Measurements from ENCODE around the gene CACNA1I.

Gene CACNA1I

GRCh38 chr22:39631381-39632286 lies 61.1 kb downstream of the CACNA1I start:
- in situ Hi-C loops (cut with MboI; ENCODE audit: low sequenced_read_pairs, unreplicated experiment), result no loop called here
- no peak for DNase-seq (ENCODE audit: low spot score)
- no peak for TF ChIP-seq CTCF (IDR thresholded peaks at IDR 0.05; ENCODE audit: borderline replicate concordance, control extremely low read depth, extremely low read depth, insufficient read depth, missing control alignments)

GRCh38 chr22:39634530-39635405 lies 64.2 kb downstream of the CACNA1I start:
- in situ Hi-C loops (cut with MboI; ENCODE audit: low sequenced_read_pairs, unreplicated experiment), result no loop called here
- no peak for TF ChIP-seq CTCF (IDR thresholded peaks at IDR 0.05; ENCODE audit: borderline replicate concordance, control extremely low read depth, extremely low read depth, insufficient read depth, missing control alignments)
- no peak for DNase-seq (ENCODE audit: low spot score)

GRCh38 chr22:39635719-39636118 lies 65.2 kb downstream of the CACNA1I start:
- TF ChIP-seq CTCF (IDR thresholded peaks at IDR 0.05; ENCODE audit: borderline replicate concordance, control extremely low read depth, extremely low read depth, insufficient read depth, missing control alignments), result no peak
- in situ Hi-C loops (cut with MboI; ENCODE audit: low sequenced_read_pairs, unreplicated experiment), result no loop called here
- DNase-seq (ENCODE audit: low spot score), result no peak

GRCh38 chr22:39638958-39639357 lies 68.4 kb downstream of the CACNA1I start:
- in situ Hi-C loops (cut with MboI; ENCODE audit: low sequenced_read_pairs, unreplicated experiment), result no loop called here
- DNase-seq (ENCODE audit: low spot score), result no peak
- TF ChIP-seq CTCF (IDR thresholded peaks at IDR 0.05; ENCODE audit: borderline replicate concordance, control extremely low read depth, extremely low read depth, insufficient read depth, missing control alignments), result no peak

- in situ Hi-C loops (cut with MboI; ENCODE audit: low sequenced_read_pairs, unreplicated experiment), result no loop called here
- no peak for DNase-seq (ENCODE audit: low spot score)
- TF ChIP-seq CTCF (IDR thresholded peaks at IDR 0.05; ENCODE audit: borderline replicate concordance, control extremely low read depth, extremely low read depth, insufficient read depth, missing control alignments), result no peak
Observed at GRCh38 chr22:39641660-39642310, 71.2 kb downstream of the CACNA1I start.
